HAP-1 (cell line): ENCODE results near the gene TULP3.

Source experiments
- DNase-seq, 2 experiments: peaks; one replicate each; pipeline ENCODE4 v3.0.0-alpha.2; 2016 to 2020; ENCODE audit warnings: low spot score in 2 of 2
- H3K27me3 ChIP-seq: fragments of 250-450 bp; sonication (Bioruptor Pico); 2 replicates; pipeline ENCODE4 v1.5.1; 2020; ENCODE audit warnings: low read depth, mild to moderate bottlenecking, moderate library complexity
- H3K36me3 ChIP-seq: fragments of 250-450 bp; sonication (Bioruptor Pico); replicated peaks from 2 replicates; pipeline ENCODE4 v1.5.1; 2020; ENCODE audit warnings: mild to moderate bottlenecking
- H3K4me1 ChIP-seq: fragments of 250-450 bp; sonication (Bioruptor Pico); 2 replicates; pipeline ENCODE4 v1.5.1; 2020; ENCODE audit warnings: mild to moderate bottlenecking
- H3K4me3 ChIP-seq: fragments of 250-450 bp; sonication (Bioruptor Pico); 2 replicates; pipeline ENCODE4 v1.5.1; 2020; ENCODE audit warnings: mild to moderate bottlenecking, moderate library complexity
- H3K9me3 ChIP-seq: fragments of 250-450 bp; sonication (Bioruptor Pico); 2 replicates; pipeline ENCODE4 v1.5.1; 2020; ENCODE audit warnings: mild to moderate bottlenecking, moderate library complexity
- in situ Hi-C: fragments of 300-500 bp; cut with MboI; formaldehyde crosslinking; loops from 3 replicates; pipeline ENCODE4 v1.14.3; 2020; ENCODE audit warnings: low sequenced_read_pairs, inconsistent platforms, mixed read lengths

TULP3 gene

GRCh38 chr12:2958432-2959191, 67.9 kb downstream of the TULP3 start:
- in situ Hi-C loops: loop anchor here (5.0 kb wide), 1 partner anchor 71 kb away; no protein-coding TSS in a partner anchor
- H3K9me3 ChIP-seq: no peaks in the 10 kb centered on the region
- no peaks in the 10 kb centered on the region for H3K27me3 ChIP-seq
- H3K4me3 ChIP-seq: peak overlapping the region; percentile 72
- no peaks in the 10 kb centered on the region; the same call in 1 of the 2 replicates for H3K36me3 ChIP-seq
- peaks cover 14% of the 10 kb centered on the region for H3K4me1 ChIP-seq
- peak; percentile 69 to 84 for DNase-seq

GRCh38 chr12:2959192-2959504, 68.5 kb downstream of the TULP3 start, which contains the start of gene TEAD4:
TSS of gene TEAD4 (plus strand) at chr12:2959397.
- Histone ChIP-seq H3K36me3 (no peaks in the 10 kb centered on the region; the same call in 1 of the 2 replicates), H3K9me3 (no peaks in the 10 kb centered on the region), H3K4me3 (peak within 1 kb of the TSS; percentile 72), H3K4me1 (peaks cover 14% of the 10 kb centered on the region), H3K27me3 (no peaks in the 10 kb centered on the region)
- peak; percentile 71 to 92 for DNase-seq
- in situ Hi-C loops: loop anchor here (5.0 kb wide), 1 partner anchor 72 kb away; no protein-coding TSS in a partner anchor

- Histone ChIP-seq H3K36me3 (peaks cover 1% of the 10 kb centered on the region; the same call in 1 of the 2 replicates), H3K4me3 (peak overlapping the region; percentile 72), H3K27me3 (no peaks in the 10 kb centered on the region), H3K9me3 (no peaks in the 10 kb centered on the region), H3K4me1 (peaks cover 14% of the 10 kb centered on the region)
- DNase-seq: peak; percentile 11 to 74
- in situ Hi-C loops: loop anchor here (5.0 kb wide), 1 partner anchor 72 kb away; no protein-coding TSS in a partner anchor
These were observed 69.1 kb downstream of the TULP3 start for GRCh38 chr12:2959505-2960389.

- in situ Hi-C loops: no loop called here
- H3K4me3 ChIP-seq: peak overlapping the region; percentile 72
These were observed 69.8 kb downstream of the TULP3 start for GRCh38 chr12:2960390-2960956.

GRCh38 chr12:2960996-2961616, 70.4 kb downstream of the TULP3 start:
- in situ Hi-C loops: no loop called here
- DNase-seq: peak in 1 of 2 experiments; percentile 20

More at GRCh38 chr12:2960390-2960956, 69.8 kb downstream of the TULP3 start:
- peaks cover 14% of the 10 kb centered on the region for H3K4me1 ChIP-seq
- peak; percentile 18 to 33 for DNase-seq
- no peaks in the 10 kb centered on the region for H3K9me3 ChIP-seq
- H3K36me3 ChIP-seq: peaks cover 3% of the 10 kb centered on the region; the same call in 1 of the 2 replicates
- no peaks in the 10 kb centered on the region for H3K27me3 ChIP-seq

GRCh38 chr12:2961705-2962104, 71.0 kb downstream of the TULP3 start:
- no peak for DNase-seq
- Histone ChIP-seq H3K27me3 (no peaks in the 10 kb centered on the region), H3K4me3 (peak overlapping the region; percentile 72), H3K9me3 (no peaks in the 10 kb centered on the region), H3K36me3 (peaks cover 3% of the 10 kb centered on the region; the same call in 1 of the 2 replicates), H3K4me1 (peaks cover 14% of the 10 kb centered on the region)
- in situ Hi-C loops: no loop called here

More at GRCh38 chr12:2960996-2961616, 70.4 kb downstream of the TULP3 start:
- peaks cover 14% of the 10 kb centered on the region for H3K4me1 ChIP-seq
- peak overlapping the region; percentile 72 for H3K4me3 ChIP-seq
- H3K36me3 ChIP-seq: peaks cover 3% of the 10 kb centered on the region; the same call in 1 of the 2 replicates
- H3K9me3 ChIP-seq: no peaks in the 10 kb centered on the region
- no peaks in the 10 kb centered on the region for H3K27me3 ChIP-seq

GRCh38 chr12:2963154-2963759, 72.6 kb downstream of the TULP3 start:
- Histone ChIP-seq H3K9me3 (no peaks in the 10 kb centered on the region), H3K36me3 (peaks cover 5% of the 10 kb centered on the region; the same call in 1 of the 2 replicates), H3K27me3 (no peaks in the 10 kb centered on the region), H3K4me1 (peaks cover 10% of the 10 kb centered on the region), H3K4me3 (no peak overlapping the region)
- no peak for DNase-seq
- in situ Hi-C loops: no loop called here

GRCh38 chr12:2963760-2964292, 73.1 kb downstream of the TULP3 start:
- Histone ChIP-seq H3K4me3 (no peak overlapping the region), H3K9me3 (no peaks in the 10 kb centered on the region), H3K27me3 (no peaks in the 10 kb centered on the region), H3K4me1 (peaks cover 7% of the 10 kb centered on the region), H3K36me3 (peaks cover 7% of the 10 kb centered on the region)
- in situ Hi-C loops: no loop called here
- DNase-seq: no peak

- Histone ChIP-seq H3K36me3 (peaks cover 9% of the 10 kb centered on the region), H3K4me1 (no peaks in the 10 kb centered on the region)
- in situ Hi-C loops: no loop called here
These were observed 77.0 kb downstream of the TULP3 start for GRCh38 chr12:2967651-2968050.

GRCh38 chr12:2970744-2971143, 80.1 kb downstream of the TULP3 start:
- H3K4me3 ChIP-seq: no peak overlapping the region
- H3K9me3 ChIP-seq: no peaks in the 10 kb centered on the region
- no peaks in the 10 kb centered on the region for H3K4me1 ChIP-seq
- H3K36me3 ChIP-seq: peaks cover 6% of the 10 kb centered on the region; the same call in 1 of the 2 replicates
- no peaks in the 10 kb centered on the region for H3K27me3 ChIP-seq
- in situ Hi-C loops: no loop called here
- DNase-seq: no peak

More at GRCh38 chr12:2967651-2968050, 77.0 kb downstream of the TULP3 start:
- no peaks in the 10 kb centered on the region for H3K27me3 ChIP-seq
- H3K4me3 ChIP-seq: no peak overlapping the region
- DNase-seq: no peak
- H3K9me3 ChIP-seq: no peaks in the 10 kb centered on the region

- no peaks in the 10 kb centered on the region for H3K27me3 ChIP-seq
- H3K9me3 ChIP-seq: no peaks in the 10 kb centered on the region
- H3K4me1 ChIP-seq: no peaks in the 10 kb centered on the region
- in situ Hi-C loops: no loop called here
- peaks cover 3% of the 10 kb centered on the region; the same call in 1 of the 2 replicates for H3K36me3 ChIP-seq
- H3K4me3 ChIP-seq: no peak overlapping the region
- DNase-seq: no peak
These were observed 82.9 kb downstream of the TULP3 start for GRCh38 chr12:2973566-2973965.

- H3K4me1 ChIP-seq: no peaks in the 10 kb centered on the region
- no peaks in the 10 kb centered on the region for H3K9me3 ChIP-seq
- no peaks in the 10 kb centered on the region for H3K27me3 ChIP-seq
- H3K36me3 ChIP-seq: peaks cover 4% of the 10 kb centered on the region
- no peak overlapping the region for H3K4me3 ChIP-seq
- DNase-seq: no peak
- in situ Hi-C loops: no loop called here
These were observed 83.9 kb downstream of the TULP3 start for GRCh38 chr12:2974560-2974971.
